HL-60 (cell line): Measurements from ENCODE around the gene IMPA2.

Source experiments
- DNase-seq, 2 experiments: peaks; one replicate each; pipeline ENCODE4 v3.0.0-alpha.2; 2010 to 2020; ENCODE audit warnings: low read depth in 1 of 2, low spot score in 1 of 2
- H3K27ac ChIP-seq: fragments of 250-450 bp; sonication (Bioruptor Pico); replicated peaks from 2 replicates; pipeline ENCODE4 v1.5.1; 2020; ENCODE audit warnings: mild to moderate bottlenecking, moderate library complexity
- H3K27me3 ChIP-seq: fragments of 250-450 bp; sonication (Bioruptor Pico); 2 replicates; pipeline ENCODE4 v1.5.1; 2021; ENCODE audit warnings: mild to moderate bottlenecking, moderate library complexity; ENCODE audit not compliant: insufficient read depth, poor library complexity, severe bottlenecking
- H3K4me3 ChIP-seq: replicated peaks from 2 replicates; pipeline ENCODE4 v1.5.1; 2011; ENCODE audit warnings: mild to moderate bottlenecking, control low read depth, low read length; ENCODE audit not compliant: insufficient read depth
- CTCF ChIP-seq: IDR thresholded peaks from one replicate; pipeline ENCODE4 v1.5.1; 2011; ENCODE audit warnings: low read length, control low read depth, inconsistent platforms; ENCODE audit not compliant: insufficient read depth
- GABPA ChIP-seq: IDR thresholded peaks from 2 replicates; pipeline ENCODE4 v1.6.1; 2012; ENCODE audit warnings: low read depth
- POLR2AphosphoS5 ChIP-seq: IDR thresholded peaks from 2 replicates; pipeline ENCODE4 v1.6.1; 2012; ENCODE audit warnings: low read depth
- REST ChIP-seq: IDR thresholded peaks from 2 replicates; pipeline ENCODE4 v1.6.1; 2012; ENCODE audit warnings: low read depth; ENCODE audit not compliant: insufficient replicate concordance
- SPI1 ChIP-seq: IDR thresholded peaks from 2 replicates; pipeline ENCODE4 v1.6.1; 2012; ENCODE audit warnings: low read depth, mild to moderate bottlenecking, borderline replicate concordance

IMPA2 gene

GRCh38 chr18:12057419-12058039, 76.2 kb downstream of the IMPA2 start:
- Histone ChIP-seq H3K27me3 (no peaks in the 10 kb centered on the region), H3K27ac (no peak overlapping the region), H3K4me3 (no peak overlapping the region)
- no peak for DNase-seq
- TF ChIP-seq POLR2AphosphoS5: no peak

- DNase-seq: no peak
- Histone ChIP-seq H3K27ac (no peak overlapping the region), H3K4me3 (no peak overlapping the region), H3K27me3 (no peaks in the 10 kb centered on the region)
- TF ChIP-seq REST (no peak), GABPA (no peak), SPI1 (no peak), POLR2AphosphoS5 (no peak), CTCF (no peak)
Measured at GRCh38 chr18:12059334-12060181, 78.3 kb downstream of the IMPA2 start.

- TF ChIP-seq REST (no peak), POLR2AphosphoS5 (no peak), SPI1 (no peak), GABPA (no peak), CTCF (no peak)
- H3K27ac ChIP-seq: no peak overlapping the region
- no peaks in the 10 kb centered on the region for H3K27me3 ChIP-seq
- no peak for DNase-seq
- no peak overlapping the region for H3K4me3 ChIP-seq
Measured at GRCh38 chr18:12060182-12060870, 79.0 kb downstream of the IMPA2 start.

- Histone ChIP-seq H3K4me3 (no peak overlapping the region), H3K27ac (no peak overlapping the region), H3K27me3 (no peaks in the 10 kb centered on the region)
- no peak for DNase-seq
- TF ChIP-seq REST: no peak
- no peak for TF ChIP-seq POLR2AphosphoS5
- no peak for TF ChIP-seq SPI1
- TF ChIP-seq GABPA: no peak
- no peak for TF ChIP-seq CTCF
Measured at GRCh38 chr18:12061685-12062084, 80.4 kb downstream of the IMPA2 start.
